Stomach (tissue), 4 donors: ENCODE data around the gene SYCN.
"Not testable (repeated sequence)": the region's sequence is repeated elsewhere in the genome, so short reads cannot be mapped to it uniquely, and the experiment has no call there.

Experiments used
- CTCF ChIP-seq, 7 experiments: fragments of 450-650 bp in 4 of 7; fragments of 200-600 bp in 3 of 7; sonication (generic) in 3 of 7; IDR thresholded peaks; one replicate each; pipeline ENCODE4 v1.5.1; 2016 to 2019; ENCODE audit warnings: antibody characterized with exemption in 7 of 7, control low read depth in 2 of 7, mild to moderate bottlenecking in 1 of 7
- POLR2A ChIP-seq, 4 donors: fragments of 450-650 bp; IDR thresholded peaks; one replicate each; pipeline ENCODE4 v1.6.1; 2016; ENCODE audit warnings: antibody characterized with exemption in 4 of 4, control low read depth in 2 of 4, mild to moderate bottlenecking in 1 of 4, moderate library complexity in 1 of 4
- POLR2AphosphoS5 ChIP-seq, 3 donors: sonication (generic); formaldehyde crosslinking; IDR thresholded peaks; one replicate each; pipeline ENCODE4 v1.6.1; 2016; ENCODE audit warnings: antibody characterized with exemption in 3 of 3

- TF ChIP-seq CTCF, POLR2A, POLR2AphosphoS5 (IDR thresholded peaks at IDR 0.05): not testable (repeated sequence)
Observed at GRCh38 chr19:39243741-39244140, 39.7 kb upstream of the SYCN start.
